ENCODE data around the gene PGLYRP2.

- TF ChIP-seq CTCF (IDR thresholded peaks at IDR 0.05; ENCODE audit: low read length), result no peak
- TF ChIP-seq EZH2phosphoT487 (IDR thresholded peaks at IDR 0.05; ENCODE audit: low read length), result no peak
These were observed 41.2 kb downstream of the PGLYRP2 start for GRCh38 chr19:15438124-15438496.

Measured in MM.1S (cell line).